HG03565 (cell line): ENCODE measurements around the gene ARRDC3.
"Not testable (repeated sequence)": the region's sequence is repeated elsewhere in the genome, so short reads cannot be mapped to it uniquely, and the experiment has no call there.

Experiments used
- ATAC-seq: cut with Tn5 transposase; IDR thresholded peaks from one replicate; pipeline ENCODE4 v1.9.1; 2021; ENCODE audit warnings: mild to moderate bottlenecking, moderate library complexity; ENCODE audit not compliant: unreplicated experiment

ARRDC3 gene

GRCh38 chr5:91361055-91361701 lies 21.9 kb downstream of the ARRDC3 start:
- peak; percentile 91 for ATAC-seq

DNA sequence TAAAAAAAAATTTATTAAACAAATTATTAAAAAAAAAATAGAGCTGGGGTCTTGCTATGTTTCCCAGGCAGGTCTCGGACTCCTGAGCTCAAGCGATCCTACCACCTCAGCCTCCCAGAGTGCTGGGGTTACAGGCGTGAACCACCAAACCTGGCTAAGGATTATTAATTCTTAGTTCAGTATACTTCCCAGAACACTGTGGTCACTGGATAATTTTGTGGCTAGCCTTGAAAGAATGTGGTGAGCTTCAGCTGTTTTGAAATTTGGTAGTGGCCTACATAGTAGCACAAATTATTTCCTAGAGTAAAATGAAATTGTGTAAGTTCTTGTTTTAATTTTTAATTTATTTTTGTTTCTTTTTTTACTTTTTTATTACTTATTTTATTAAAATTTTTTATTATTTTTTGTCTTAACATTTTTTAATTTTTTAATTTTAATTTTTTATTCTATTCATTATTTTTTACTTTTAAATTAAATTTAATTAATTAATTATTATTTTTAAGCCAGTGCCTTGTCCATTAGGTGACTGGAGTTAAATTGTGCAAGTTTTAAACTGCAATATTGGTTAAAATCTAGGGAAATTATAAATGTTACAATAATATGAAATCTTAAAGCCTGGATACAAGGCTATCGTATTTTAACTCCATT lies 23.0 kb downstream of the ARRDC3 start:
- ATAC-seq: no peak

- no peak for ATAC-seq
These were observed 25.3 kb downstream of the ARRDC3 start for GRCh38 chr5:91357806-91358205.

- ATAC-seq: no peak
These were observed 26.0 kb downstream of the ARRDC3 start for GRCh38 chr5:91357012-91357634.

GRCh38 chr5:91354867-91355266 lies 28.2 kb downstream of the ARRDC3 start:
- not testable (repeated sequence) for ATAC-seq

DNA sequence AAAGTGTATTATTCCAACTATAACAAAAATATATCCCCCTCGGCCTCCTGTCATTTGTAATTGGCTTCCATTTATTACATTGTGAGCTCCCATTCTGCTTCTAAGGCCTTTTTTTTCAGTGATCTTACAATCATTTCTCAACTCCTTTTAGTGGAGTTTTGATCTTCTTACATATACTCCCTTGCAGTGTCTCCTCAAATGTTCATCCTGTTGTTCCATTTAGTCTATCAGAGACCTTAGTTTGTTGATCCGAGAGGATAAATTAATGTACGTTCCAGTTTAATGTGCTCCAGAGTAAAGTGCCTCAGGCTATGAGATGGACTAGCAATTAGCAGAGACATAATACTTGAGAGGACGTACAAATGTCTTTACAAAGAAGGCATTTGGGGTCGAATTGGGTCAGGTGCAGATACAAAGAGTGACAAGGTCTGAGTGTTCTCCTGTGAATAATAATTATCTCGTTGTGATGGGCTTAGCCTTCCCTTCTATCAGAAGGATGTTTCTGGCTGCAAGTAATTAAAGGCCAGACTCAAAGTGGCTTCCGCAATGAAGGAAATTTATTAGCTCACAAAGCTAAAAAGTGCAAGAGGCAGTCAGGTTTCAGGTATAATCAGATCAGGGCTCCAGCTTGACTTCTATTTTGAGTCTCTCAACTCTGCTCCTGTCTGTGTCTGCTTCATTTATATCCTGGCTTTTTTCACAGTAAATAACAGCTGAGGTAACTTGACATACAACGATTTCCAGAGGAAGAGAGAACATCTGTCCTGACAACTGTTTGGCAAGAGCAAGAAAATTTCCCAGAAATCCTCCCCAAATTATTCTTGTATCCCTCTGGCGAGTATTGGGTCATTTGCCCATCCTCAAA lies 30.1 kb downstream of the ARRDC3 start:
- ATAC-seq: no peak

- no peak for ATAC-seq
These were observed 37.7 kb downstream of the ARRDC3 start for GRCh38 chr5:91345461-91345860.

GRCh38 chr5:91344661-91345200 lies 38.4 kb downstream of the ARRDC3 start:
- ATAC-seq: not testable (repeated sequence)

- ATAC-seq: no peak
These were observed 39.2 kb downstream of the ARRDC3 start for GRCh38 chr5:91343916-91344315.

GRCh38 chr5:91342931-91343330 lies 40.2 kb downstream of the ARRDC3 start:
- ATAC-seq: not testable (repeated sequence)

GRCh38 chr5:91341154-91341553 lies 42.0 kb downstream of the ARRDC3 start:
- ATAC-seq: no peak

DNA sequence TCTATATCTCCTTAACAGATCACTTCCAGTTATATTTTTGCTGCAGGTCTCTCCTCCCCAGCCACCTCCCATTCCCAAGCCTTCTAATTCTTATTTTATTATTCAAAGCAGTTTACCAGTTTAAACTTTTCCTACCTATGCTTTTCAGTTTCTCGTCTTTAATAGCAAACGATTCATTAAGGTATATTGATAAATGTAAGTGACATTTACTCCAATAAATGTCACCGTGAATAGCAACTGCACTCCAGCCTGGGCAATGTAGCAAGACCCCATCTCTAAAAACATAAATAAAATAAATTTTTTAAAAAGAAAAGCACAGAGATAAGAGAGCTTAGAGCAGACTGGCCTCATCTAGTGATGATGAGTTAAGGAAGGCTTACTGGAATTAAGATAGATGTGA lies 42.6 kb downstream of the ARRDC3 start:
- no peak for ATAC-seq

GRCh38 chr5:91339063-91339705 lies 43.9 kb downstream of the ARRDC3 start:
- no peak for ATAC-seq

DNA sequence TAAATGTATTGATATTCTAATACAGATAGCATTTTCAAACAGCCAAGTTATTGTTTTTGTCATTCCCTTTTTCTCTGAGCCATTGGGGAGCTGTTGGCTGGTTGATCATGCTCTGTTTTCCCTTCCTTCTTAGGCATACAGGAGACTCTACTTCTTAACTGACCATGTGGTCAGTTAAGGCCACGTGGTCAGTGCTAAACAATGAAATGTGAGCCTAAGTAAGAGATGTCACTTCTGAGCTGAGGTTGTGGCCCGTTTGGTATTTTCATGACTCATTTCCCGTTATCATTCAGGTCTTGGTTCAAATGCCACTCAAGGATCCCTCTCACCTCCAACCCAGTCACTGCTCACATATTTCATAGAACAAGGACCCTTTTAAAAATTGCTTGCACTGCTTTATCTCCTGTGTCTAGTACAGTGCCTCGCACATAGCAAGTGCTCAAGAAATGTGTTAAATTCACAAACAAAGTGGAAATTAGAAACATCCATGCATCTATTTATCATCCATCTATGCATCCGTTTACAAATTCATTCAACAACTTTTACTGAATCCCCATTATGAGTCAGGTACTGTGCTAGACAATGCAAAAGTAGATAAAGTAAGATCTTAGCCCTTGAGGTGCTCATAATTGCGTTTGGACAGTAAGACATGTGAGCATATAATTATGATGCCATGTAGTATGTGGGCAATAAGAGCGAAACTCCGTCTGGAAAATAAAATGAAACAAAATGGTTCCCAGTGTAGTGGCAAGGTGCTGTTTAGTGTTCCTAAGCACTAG lies 50.7 kb downstream of the ARRDC3 start:
- ATAC-seq: peak; percentile 87

DNA sequence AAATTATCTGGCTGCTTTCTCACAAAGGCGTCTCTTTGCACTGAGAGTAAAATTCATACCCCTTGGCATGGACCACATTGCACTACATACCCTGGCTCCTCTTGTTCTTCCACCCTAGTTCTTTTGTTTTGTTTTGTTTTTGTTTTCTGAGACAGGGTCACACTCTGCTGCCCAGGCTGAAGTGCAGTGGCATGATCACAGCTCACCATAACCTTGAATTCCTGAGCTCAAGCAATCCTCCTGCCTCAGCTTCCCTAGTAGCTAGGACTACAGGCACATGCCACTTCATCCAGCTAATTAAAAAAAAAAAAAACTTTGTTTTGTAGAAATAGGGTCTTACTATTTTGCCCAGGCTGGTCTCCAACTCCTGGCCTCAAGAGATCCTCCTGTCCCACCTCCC lies 51.4 kb downstream of the ARRDC3 start:
- ATAC-seq: no peak

DNA sequence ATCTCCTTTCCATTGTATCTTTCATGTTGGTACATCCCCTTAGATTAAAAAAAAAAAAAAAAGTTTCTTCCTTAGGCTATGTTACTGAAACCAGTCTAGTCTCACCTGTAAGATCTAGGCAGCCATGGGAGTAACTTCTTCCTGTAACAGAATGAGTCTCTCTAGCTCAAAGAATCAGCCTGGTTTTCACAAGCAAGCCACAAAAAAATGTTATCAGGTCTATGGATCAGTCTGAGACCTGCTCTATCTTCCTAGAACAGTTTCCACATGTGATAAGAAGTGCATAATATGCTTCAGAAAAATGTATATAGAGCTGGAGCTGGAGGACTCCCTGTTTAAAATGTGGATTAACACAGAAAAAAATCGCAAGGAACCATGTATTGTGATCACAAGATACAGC lies 53.8 kb downstream of the ARRDC3 start:
- no peak for ATAC-seq

GRCh38 chr5:91328743-91329142 lies 54.4 kb downstream of the ARRDC3 start:
- no peak for ATAC-seq

GRCh38 chr5:91322981-91323380 lies 60.1 kb downstream of the ARRDC3 start:
- not testable (repeated sequence) for ATAC-seq

- ATAC-seq: no peak
These were observed 63.5 kb downstream of the ARRDC3 start for GRCh38 chr5:91319667-91320066.

DNA sequence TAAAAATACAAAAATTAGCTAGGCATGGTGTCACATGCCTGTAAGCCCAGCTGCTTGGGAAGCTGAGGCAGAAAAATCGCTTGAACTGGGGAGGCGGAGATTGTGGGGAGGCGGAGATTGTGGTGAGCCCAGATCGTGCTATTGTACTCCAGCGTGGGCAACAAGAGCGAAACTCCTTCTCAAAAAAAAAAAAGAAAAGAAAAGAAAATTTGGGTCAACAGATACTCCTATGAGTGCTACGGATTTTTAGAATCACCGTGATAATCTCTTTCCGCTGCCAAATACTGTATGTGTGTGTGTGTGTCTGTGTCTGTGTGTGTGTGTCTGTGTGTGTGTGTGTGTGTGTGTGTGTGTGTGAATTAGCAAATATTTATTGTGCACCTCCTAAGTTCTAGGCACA lies 64.4 kb downstream of the ARRDC3 start:
- no peak for ATAC-seq
